Measurements from ENCODE around the gene ATRN.

ATRN gene

DNA sequence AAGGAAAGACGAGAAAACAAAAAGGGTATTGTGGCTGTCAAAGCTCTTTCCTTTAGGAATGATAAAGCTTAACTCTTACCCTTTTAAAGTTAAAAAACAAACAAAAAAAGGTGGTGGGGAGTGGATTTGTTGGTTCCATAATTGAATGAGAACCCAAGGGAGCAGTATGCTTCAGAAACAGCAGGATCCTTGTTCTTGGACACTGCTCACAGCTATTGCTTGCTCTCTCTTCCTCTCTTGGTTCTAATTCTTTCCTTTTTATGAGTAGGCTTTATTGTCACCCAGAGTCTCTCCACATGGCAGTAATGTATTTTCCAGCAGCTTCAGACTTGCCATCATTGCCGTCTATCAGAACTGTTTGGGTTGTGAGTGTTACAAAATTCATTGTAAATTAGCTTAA, 18.7 kb upstream of the ATRN start:
- in situ Hi-C loops (cut with HindIII; ENCODE audit: low sequenced_read_pairs): loop anchor here (5.0 kb wide), 1 partner anchor 80 kb away; no protein-coding TSS in a partner anchor
- DNase-seq (ENCODE audit: low read depth): no peak
- H3K4me3 ChIP-seq (ENCODE audit: low read depth, low read length): no peak overlapping the region
- TF ChIP-seq, protein P1, sequence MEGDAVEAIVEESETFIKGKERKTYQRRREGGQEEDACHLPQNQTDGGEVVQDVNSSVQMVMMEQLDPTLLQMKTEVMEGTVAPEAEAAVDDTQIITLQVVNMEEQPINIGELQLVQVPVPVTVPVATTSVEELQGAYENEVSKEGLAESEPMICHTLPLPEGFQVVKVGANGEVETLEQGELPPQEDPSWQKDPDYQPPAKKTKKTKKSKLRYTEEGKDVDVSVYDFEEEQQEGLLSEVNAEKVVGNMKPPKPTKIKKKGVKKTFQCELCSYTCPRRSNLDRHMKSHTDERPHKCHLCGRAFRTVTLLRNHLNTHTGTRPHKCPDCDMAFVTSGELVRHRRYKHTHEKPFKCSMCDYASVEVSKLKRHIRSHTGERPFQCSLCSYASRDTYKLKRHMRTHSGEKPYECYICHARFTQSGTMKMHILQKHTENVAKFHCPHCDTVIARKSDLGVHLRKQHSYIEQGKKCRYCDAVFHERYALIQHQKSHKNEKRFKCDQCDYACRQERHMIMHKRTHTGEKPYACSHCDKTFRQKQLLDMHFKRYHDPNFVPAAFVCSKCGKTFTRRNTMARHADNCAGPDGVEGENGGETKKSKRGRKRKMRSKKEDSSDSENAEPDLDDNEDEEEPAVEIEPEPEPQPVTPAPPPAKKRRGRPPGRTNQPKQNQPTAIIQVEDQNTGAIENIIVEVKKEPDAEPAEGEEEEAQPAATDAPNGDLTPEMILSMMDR (IDR thresholded peaks at IDR 0.05; ENCODE audit: low read depth, low read length, missing control alignments): no peak

DNA sequence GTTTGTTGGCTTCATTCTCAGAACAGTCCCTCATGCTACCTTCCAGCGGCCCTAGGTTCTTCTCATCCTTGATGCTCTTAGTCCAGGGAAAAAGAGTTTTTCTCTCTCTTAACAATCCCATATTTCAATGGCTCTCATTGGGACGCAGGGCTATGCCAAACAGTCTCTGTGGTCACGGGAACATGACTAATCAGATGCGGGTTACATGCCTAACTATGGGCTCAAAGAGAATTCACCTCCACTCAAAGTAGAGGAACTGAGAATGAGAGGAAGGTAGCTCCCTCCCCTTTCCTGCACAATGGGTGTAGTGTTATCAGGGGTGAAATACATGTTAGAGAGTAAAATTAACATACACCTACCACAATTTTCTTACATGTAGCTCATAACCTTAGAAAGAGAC, 18.1 kb upstream of the ATRN start:
- H3K4me3 ChIP-seq (ENCODE audit: low read depth, low read length): no peak overlapping the region
- TF ChIP-seq, protein P1 (IDR thresholded peaks at IDR 0.05; ENCODE audit: low read depth, low read length, missing control alignments): no peak
- in situ Hi-C loops (cut with HindIII; ENCODE audit: low sequenced_read_pairs): loop anchor here (5.0 kb wide), 1 partner anchor 80 kb away; no protein-coding TSS in a partner anchor
- DNase-seq (ENCODE audit: low read depth): no peak

DNA sequence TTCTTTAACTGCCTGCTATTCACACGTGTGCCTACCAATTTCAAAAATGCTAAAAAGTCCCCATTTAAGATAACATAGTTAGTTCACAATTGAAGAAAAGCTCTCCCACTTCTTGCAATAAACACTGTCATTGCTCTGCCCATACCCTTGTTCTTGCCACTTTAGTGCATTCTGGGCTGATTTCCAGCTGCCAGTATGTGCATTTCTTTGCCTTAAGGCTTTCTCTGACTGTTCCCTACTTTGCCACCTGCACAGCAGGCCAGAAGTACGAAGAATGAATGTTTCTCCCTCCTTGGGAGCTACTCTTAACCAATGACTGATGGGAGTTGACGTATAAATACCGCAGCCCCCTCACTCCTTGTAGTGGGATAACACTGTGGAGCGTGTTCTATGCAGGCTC, 16.0 kb upstream of the ATRN start:
- H3K4me3 ChIP-seq (ENCODE audit: low read depth, low read length): no peak overlapping the region
- no peak for DNase-seq (ENCODE audit: low read depth)
- TF ChIP-seq, protein P1 (IDR thresholded peaks at IDR 0.05; ENCODE audit: low read depth, low read length, missing control alignments): no peak
- in situ Hi-C loops (cut with HindIII; ENCODE audit: low sequenced_read_pairs): loop anchor here (5.0 kb wide), 1 partner anchor 83 kb away; no protein-coding TSS in a partner anchor

DNA sequence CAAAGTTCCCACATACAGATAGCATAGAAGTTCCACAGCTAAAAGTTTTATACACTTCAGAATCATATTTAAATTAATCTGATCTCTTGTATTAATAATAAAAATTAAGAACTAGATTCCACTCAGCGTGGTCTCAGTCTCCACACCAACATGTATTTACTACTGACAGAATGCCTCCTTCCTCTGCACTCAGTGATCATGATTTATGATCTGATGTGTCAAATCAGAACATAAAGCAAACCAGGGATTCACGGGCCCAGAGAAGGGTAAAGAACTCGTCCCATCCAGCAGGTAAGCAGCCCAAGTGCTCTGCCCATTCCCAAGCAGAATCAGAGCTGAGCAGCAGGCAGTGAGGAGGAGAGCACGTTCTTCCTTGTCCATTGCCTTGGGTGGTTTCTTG, 14.2 kb upstream of the ATRN start:
- in situ Hi-C loops (cut with HindIII; ENCODE audit: low sequenced_read_pairs): no loop called here
- TF ChIP-seq, protein P1 (IDR thresholded peaks at IDR 0.05; ENCODE audit: low read depth, low read length, missing control alignments): no peak

DNA sequence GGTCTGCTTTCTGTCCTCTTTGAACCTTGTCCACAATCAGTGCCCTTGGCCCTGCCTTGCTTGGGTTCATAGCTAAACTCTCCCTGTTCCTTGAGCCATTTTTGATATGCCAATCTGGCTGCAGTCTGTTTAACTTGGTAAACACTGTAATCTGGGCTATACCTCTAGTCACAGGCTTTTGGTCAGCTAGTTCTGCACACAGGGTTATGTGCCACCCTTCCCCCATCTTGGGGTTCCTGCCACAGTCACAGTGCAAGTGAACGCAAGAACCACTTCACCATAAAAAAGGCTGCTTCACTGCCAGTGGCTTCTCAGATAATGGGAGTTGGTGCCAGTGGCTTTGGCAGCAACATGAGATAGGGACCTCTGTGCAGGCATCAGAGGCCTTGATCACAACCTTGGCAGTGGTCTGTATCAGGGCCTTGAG, 10.9 kb upstream of the ATRN start:
- in situ Hi-C loops (cut with HindIII; ENCODE audit: low sequenced_read_pairs): no loop called here

More for the DNA sequence above, 14.2 kb upstream of the ATRN start:
- no peak for DNase-seq (ENCODE audit: low read depth)
- no peak overlapping the region for H3K4me3 ChIP-seq (ENCODE audit: low read depth, low read length)

DNA sequence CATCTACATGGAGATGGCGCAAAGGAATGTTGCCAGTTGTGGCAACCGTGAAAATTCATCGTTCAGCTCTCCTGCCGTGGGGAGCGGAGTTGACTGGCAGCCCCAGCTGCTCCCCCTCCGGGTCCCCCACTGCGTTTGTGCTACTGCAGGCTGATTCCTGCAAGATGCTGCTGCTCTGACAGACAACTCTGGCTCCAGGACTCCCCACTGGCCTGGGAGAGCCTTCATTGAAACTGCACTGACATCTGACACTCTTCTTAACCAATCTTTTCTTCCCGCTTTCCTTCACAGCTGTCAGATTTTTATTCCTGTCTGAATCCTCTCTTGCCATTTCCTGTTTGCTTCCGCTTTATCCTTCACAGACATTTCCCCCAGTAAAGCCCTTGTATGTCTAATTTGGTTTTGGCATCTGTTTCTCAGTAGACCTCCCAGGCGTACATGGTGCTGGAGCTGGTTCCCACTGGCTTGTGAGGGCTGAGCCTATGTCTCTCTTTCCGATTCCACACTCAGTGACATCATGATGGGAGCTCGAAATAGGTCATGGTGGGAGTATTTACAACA, 9.5 kb upstream of the ATRN start:
- peak; percentile 11 for DNase-seq (ENCODE audit: low read depth)
- TF ChIP-seq, protein P1 (IDR thresholded peaks at IDR 0.05; ENCODE audit: low read depth, low read length, missing control alignments): no peak
- in situ Hi-C loops (cut with HindIII; ENCODE audit: low sequenced_read_pairs): no loop called here
- no peak overlapping the region for H3K4me3 ChIP-seq (ENCODE audit: low read depth, low read length)

More for the DNA sequence above, 10.9 kb upstream of the ATRN start:
- H3K4me3 ChIP-seq (ENCODE audit: low read depth, low read length): no peak overlapping the region
- TF ChIP-seq, protein P1 (IDR thresholded peaks at IDR 0.05; ENCODE audit: low read depth, low read length, missing control alignments): no peak
- no peak for DNase-seq (ENCODE audit: low read depth)
